ENCODE results near the gene LZTS2. TPM values are rescaled to one million over a fixed set of nuclear protein-coding genes. Genes with fewer than 3 reads are reported as not detected.

Gene LZTS2
- total RNA-seq, 2 donors from 2014 or later = 12.0 to 14.1 TPM

DNA sequence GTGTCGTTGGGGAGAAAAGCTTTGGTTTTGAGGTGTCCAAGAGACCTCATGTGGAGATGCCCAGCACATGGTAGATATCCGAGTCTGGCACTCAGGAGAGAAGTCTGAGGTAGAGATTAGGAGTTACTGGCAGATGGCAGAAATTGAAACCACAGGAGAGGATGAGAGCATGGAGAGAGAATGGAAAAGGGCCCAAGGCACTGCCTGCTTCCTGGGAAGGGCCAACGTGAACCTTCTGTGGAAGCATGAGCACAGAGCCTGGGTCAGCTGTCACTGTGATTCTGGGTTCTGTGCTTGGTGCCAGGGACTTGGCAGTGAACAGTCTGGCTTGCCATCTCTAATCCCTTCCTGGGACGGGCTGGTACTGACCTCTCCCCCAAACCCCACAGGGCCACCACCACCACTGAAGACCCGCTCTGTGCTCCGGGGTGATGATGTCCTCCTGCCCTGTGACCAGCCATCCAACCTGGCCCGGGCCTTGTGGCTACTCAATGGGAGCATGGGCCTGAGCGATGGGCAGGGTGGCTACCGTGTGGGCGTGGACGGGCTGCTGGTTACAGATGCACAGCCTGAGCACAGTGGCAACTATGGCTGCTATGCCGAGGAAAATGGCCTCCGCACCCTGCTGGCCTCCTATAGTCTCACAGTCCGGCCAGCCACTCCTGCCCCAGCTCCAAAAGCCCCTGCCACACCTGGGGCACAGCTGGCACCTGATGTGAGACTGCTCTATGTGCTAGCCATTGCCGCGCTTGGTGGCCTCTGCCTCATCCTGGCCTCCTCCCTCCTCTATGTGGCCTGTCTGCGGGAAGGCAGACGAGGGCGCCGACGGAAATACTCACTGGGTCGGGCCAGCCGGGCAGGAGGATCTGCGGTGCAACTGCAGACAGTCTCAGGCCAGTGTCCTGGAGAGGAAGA, 16.4 kb upstream of the LZTS2 start:
- ATAC-seq (replicated peaks in 1 of 2) = no peak
- Mint-ChIP-seq H3K27ac (no peak overlapping the region), H3K27me3 (ENCODE audit: low read depth) (no peaks in the 10 kb centered on the region), H3K36me3 (ENCODE audit: insufficient read depth in 2 of 2) (peaks cover 3 to 7% of the 10 kb centered on the region in 2 donors), H3K4me3 (no peak overlapping the region), H3K9me3 (no peaks in the 10 kb centered on the region), H3K4me1 (ENCODE audit: low read depth) (peaks cover 21% of the 10 kb centered on the region)
- DNase-seq = no peak

- Mint-ChIP-seq H3K27ac (no peak overlapping the region), H3K4me3 (no peak overlapping the region), H3K9me3 (no peaks in the 10 kb centered on the region), H3K27me3 (ENCODE audit: low read depth) (no peaks in the 10 kb centered on the region), H3K4me1 (ENCODE audit: low read depth) (peaks cover 27% of the 10 kb centered on the region), H3K36me3 (ENCODE audit: insufficient read depth in 2 of 2) (peaks cover 3 to 7% of the 10 kb centered on the region in 2 donors)
- DNase-seq (no peak), ATAC-seq (replicated peaks in 1 of 2) (no peak)
Measured at GRCh38 chr10:100983868-100984671, 15.5 kb upstream of the LZTS2 start.

- no peak overlapping the region for H3K27ac Mint-ChIP-seq
- ATAC-seq (replicated peaks in 1 of 2) (no peak), DNase-seq (no peak)
- H3K27me3 Mint-ChIP-seq (ENCODE audit: low read depth) = no peaks in the 10 kb centered on the region
- no peaks in the 10 kb centered on the region for H3K9me3 Mint-ChIP-seq
- peaks cover 33% of the 10 kb centered on the region for H3K4me1 Mint-ChIP-seq (ENCODE audit: low read depth)
- peaks cover 3 to 7% of the 10 kb centered on the region in 2 donors for H3K36me3 Mint-ChIP-seq (ENCODE audit: insufficient read depth in 2 of 2)
- no peak overlapping the region for H3K4me3 Mint-ChIP-seq
Measured at GRCh38 chr10:100984672-100985177, 14.9 kb upstream of the LZTS2 start.

GRCh38 chr10:100985336-100985735, 14.3 kb upstream of the LZTS2 start:
- Mint-ChIP-seq H3K36me3 (ENCODE audit: insufficient read depth in 2 of 2) (peaks cover 3 to 7% of the 10 kb centered on the region in 2 donors), H3K27me3 (ENCODE audit: low read depth) (no peaks in the 10 kb centered on the region), H3K27ac (no peak overlapping the region), H3K4me1 (ENCODE audit: low read depth) (peaks cover 39% of the 10 kb centered on the region), H3K4me3 (peak overlapping the region in 1 of 2 donors; percentile 12), H3K9me3 (no peaks in the 10 kb centered on the region)
- DNase-seq (no peak), ATAC-seq (replicated peaks in 1 of 2) (no peak)

GRCh38 chr10:100986623-100986951, 13.0 kb upstream of the LZTS2 start:
- Mint-ChIP-seq H3K4me1 (ENCODE audit: low read depth) (peaks cover 52% of the 10 kb centered on the region), H3K4me3 (peak overlapping the region; percentile 94 to 98), H3K36me3 (ENCODE audit: insufficient read depth in 2 of 2) (peaks cover 10 to 17% of the 10 kb centered on the region in 2 donors), H3K27me3 (ENCODE audit: low read depth) (no peaks in the 10 kb centered on the region), H3K27ac (no peak overlapping the region), H3K9me3 (no peaks in the 10 kb centered on the region)
- DNase-seq = no peak
- ATAC-seq (replicated peaks in 1 of 2) = no peak

DNA sequence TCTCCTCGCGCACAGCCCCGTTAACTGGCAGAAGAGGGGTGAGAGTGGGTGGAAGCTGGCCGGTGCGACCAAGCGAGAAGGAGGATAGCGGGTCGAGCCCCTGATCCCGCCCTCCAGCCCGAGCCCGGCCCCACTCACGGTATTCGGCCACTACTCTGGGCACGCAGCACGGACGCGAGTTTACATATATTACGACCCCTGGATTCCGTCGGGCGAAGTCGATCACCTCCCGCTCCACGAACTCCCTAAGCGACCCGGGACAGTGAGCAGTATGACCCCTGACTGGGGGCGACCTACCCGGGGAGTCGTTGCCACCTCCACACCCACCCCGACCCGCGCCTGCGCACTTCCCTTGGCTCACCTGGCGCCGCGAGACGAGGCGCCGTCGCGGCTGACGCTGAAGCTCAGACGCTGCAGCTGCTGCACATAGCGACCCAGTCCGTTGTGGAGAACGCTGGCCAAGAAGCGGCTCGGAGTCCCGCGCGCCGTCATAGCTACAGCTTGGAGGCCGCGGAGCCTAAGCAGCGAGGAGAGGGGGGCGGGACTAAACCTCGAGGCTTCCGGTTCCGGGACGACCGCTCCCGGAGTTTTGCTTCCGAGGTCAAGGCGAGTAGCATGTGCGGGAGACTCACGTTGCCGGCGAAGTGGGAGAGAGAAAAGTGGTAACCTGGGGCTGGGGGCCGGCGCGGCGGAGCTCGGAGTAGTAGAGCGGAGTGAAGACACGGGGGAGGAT, 12.5 kb upstream of the LZTS2 start, which contains the start of the genes MRPL43 and TWNK:
TSS of gene MRPL43 (minus strand) at position 546 of the 733 bp plus-strand sequence. CDS start at position 492, 54 bp downstream.
TSS of gene TWNK (plus strand) at position 592 of the 733 bp plus-strand sequence. CDS start 668 bp downstream, outside the sequence.
- Mint-ChIP-seq H3K4me1 (ENCODE audit: low read depth) (peaks cover 52% of the 10 kb centered on the region), H3K9me3 (no peaks in the 10 kb centered on the region), H3K4me3 (peak within 1 kb of the TSS; percentile 94 to 98), H3K36me3 (ENCODE audit: insufficient read depth in 2 of 2) (peaks cover 10 to 17% of the 10 kb centered on the region in 2 donors), H3K27me3 (ENCODE audit: low read depth) (no peaks in the 10 kb centered on the region), H3K27ac (peak within 1 kb of the TSS; percentile 86)
- ATAC-seq (replicated peaks in 1 of 2) (peak; percentile 97 to 98), DNase-seq (peak; percentile 87 to 89)

DNA sequence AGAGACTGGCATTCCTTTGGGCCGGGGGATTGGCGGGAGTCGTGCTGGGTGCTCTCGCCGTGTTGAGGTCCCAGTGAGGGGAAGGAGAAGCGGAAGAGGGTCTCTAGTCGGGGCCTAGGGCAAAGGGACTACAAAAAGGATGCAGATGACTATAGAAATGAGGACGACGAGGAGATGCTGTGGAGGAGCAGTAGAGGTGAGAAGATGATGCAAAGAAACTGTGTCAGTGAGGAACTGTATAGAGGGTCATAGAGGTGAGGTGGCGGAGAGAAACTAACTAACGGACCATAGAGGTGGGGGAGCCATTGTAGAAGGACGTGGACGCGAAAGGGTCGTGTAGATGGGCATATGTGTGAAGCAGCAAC, 11.9 kb upstream of the LZTS2 start:
- no peaks in the 10 kb centered on the region for H3K9me3 Mint-ChIP-seq
- H3K4me1 Mint-ChIP-seq (ENCODE audit: low read depth) = peaks cover 52% of the 10 kb centered on the region
- DNase-seq (no peak), ATAC-seq (replicated peaks in 1 of 2) (peak in 1 of 2 donors; percentile 1)
- H3K27me3 Mint-ChIP-seq (ENCODE audit: low read depth) = no peaks in the 10 kb centered on the region
- peak overlapping the region; percentile 94 to 98 for H3K4me3 Mint-ChIP-seq
- H3K36me3 Mint-ChIP-seq (ENCODE audit: insufficient read depth in 2 of 2) = peaks cover 10 to 17% of the 10 kb centered on the region in 2 donors
- peak overlapping the region; percentile 86 for H3K27ac Mint-ChIP-seq

DNA sequence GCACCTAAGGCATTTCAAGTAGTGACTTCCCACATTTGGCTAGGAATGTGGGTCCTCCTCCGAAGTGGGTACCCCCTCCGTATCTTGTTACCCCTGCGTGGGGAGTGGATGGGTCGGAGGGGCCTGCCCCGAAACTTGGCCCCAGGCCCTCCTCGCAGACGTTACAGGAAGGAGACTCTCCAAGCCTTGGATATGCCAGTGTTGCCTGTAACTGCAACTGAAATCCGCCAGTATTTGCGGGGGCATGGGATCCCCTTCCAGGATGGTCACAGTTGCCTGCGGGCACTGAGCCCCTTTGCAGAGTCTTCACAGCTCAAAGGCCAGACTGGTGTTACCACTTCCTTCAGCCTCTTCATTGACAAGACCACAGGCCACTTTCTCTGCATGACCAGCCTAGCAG, 11.4 kb upstream of the LZTS2 start:
- H3K27me3 Mint-ChIP-seq (ENCODE audit: low read depth) = no peaks in the 10 kb centered on the region
- H3K4me1 Mint-ChIP-seq (ENCODE audit: low read depth) = peaks cover 52% of the 10 kb centered on the region
- no peak overlapping the region for H3K27ac Mint-ChIP-seq
- peak overlapping the region; percentile 94 to 98 for H3K4me3 Mint-ChIP-seq
- DNase-seq (no peak), ATAC-seq (replicated peaks in 1 of 2) (no peak)
- no peaks in the 10 kb centered on the region for H3K9me3 Mint-ChIP-seq
- H3K36me3 Mint-ChIP-seq (ENCODE audit: insufficient read depth in 2 of 2) = peaks cover 10 to 17% of the 10 kb centered on the region in 2 donors

- no peak for ATAC-seq (replicated peaks in 1 of 2)
Measured at GRCh38 chr10:100989088-100989487, 10.5 kb upstream of the LZTS2 start.

GRCh38 chr10:100993986-100994708, 5.5 kb upstream of the LZTS2 start:
- Mint-ChIP-seq H3K9me3 (no peaks in the 10 kb centered on the region), H3K27me3 (ENCODE audit: low read depth) (no peaks in the 10 kb centered on the region), H3K36me3 (ENCODE audit: insufficient read depth in 2 of 2) (peaks cover 7 to 16% of the 10 kb centered on the region in 2 donors), H3K4me1 (ENCODE audit: low read depth) (peaks cover 51% of the 10 kb centered on the region), H3K27ac (no peak overlapping the region), H3K4me3 (no peak overlapping the region)
- ATAC-seq (replicated peaks in 1 of 2) (no peak), DNase-seq (no peak)

More at GRCh38 chr10:100989088-100989487, 10.5 kb upstream of the LZTS2 start:
- DNase-seq = no peak
- H3K9me3 Mint-ChIP-seq = no peaks in the 10 kb centered on the region
- H3K36me3 Mint-ChIP-seq (ENCODE audit: insufficient read depth in 2 of 2) = peaks cover 10 to 17% of the 10 kb centered on the region in 2 donors
- no peak overlapping the region for H3K27ac Mint-ChIP-seq
- H3K4me3 Mint-ChIP-seq = peak overlapping the region; percentile 18 to 98
- H3K4me1 Mint-ChIP-seq (ENCODE audit: low read depth) = peaks cover 52% of the 10 kb centered on the region
- no peaks in the 10 kb centered on the region for H3K27me3 Mint-ChIP-seq (ENCODE audit: low read depth)

DNA sequence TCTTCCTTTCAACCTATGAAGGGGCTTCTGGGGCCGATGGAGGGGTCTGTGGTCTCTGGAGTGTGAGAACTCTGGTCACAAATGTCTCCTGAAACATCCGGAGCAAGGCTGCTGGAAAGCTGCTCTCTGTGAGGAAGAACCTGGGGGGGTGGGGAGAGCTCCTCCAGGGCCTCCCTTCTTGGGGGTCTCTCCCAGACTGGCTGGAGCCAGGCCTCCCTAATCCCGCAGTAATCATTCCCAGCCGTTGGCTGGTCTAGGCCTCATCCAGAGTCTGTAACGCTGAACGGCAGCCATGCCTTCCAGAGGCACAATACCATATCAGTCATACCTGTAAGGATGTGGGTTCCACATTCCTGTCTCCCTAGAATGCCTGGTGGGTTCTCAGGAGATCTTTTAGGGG, 4.4 kb upstream of the LZTS2 start:
- Mint-ChIP-seq H3K36me3 (ENCODE audit: insufficient read depth in 2 of 2) (peaks cover 7 to 16% of the 10 kb centered on the region in 2 donors), H3K4me1 (ENCODE audit: low read depth) (peaks cover 40% of the 10 kb centered on the region), H3K27me3 (ENCODE audit: low read depth) (no peaks in the 10 kb centered on the region), H3K27ac (no peak overlapping the region), H3K4me3 (no peak overlapping the region), H3K9me3 (no peaks in the 10 kb centered on the region)
- ATAC-seq (replicated peaks in 1 of 2) (no peak), DNase-seq (no peak)
